A549 (cell line): ENCODE measurements around the gene MDC1.

Experiments used
- CBX2 ChIP-seq: fragments of 200-600 bp; sonication (generic); IDR thresholded peaks from 2 replicates; pipeline ENCODE4 v1.6.1; 2016; ENCODE audit warnings: low read depth, mild to moderate bottlenecking, borderline replicate concordance
- EP300 ChIP-seq, 2 experiments: fragments of >200 bp; sonication (Bioruptor Twin); formaldehyde crosslinking; IDR thresholded peaks; 2 replicates in 1 of 2; 3 replicates in 1 of 2; pipeline ENCODE4 v1.6.1; 2016 to 2017
- FOSB ChIP-seq: fragments of 250-450 bp; sonication (Bioruptor Pico); IDR thresholded peaks from 2 replicates; pipeline ENCODE4 v1.5.0; 2020; ENCODE audit warnings: mild to moderate bottlenecking, moderate library complexity
- FOSL2 ChIP-seq, 2 experiments: fragments of 450-650 bp in 1 of 2; fragments of >200 bp in 1 of 2; sonication (Bioruptor Twin) in 1 of 2; formaldehyde crosslinking; IDR thresholded peaks; 2 replicates each; pipeline versions ENCODE4 v1.5.0 to v1.6.1; 2016 to 2020; ENCODE audit warnings: mild to moderate bottlenecking in 1 of 2, moderate library complexity in 1 of 2
- HDAC2 ChIP-seq: fragments of 200-600 bp; sonication (generic); IDR thresholded peaks from 2 replicates; pipeline ENCODE4 v1.6.1; 2016
- POLR2A ChIP-seq: IDR thresholded peaks from 2 replicates; pipeline ENCODE4 v1.6.1; 2012; ENCODE audit warnings: mild to moderate bottlenecking, low read length
- TP53 ChIP-seq: fragments of 250-450 bp; sonication (Bioruptor Pico); IDR thresholded peaks from 2 replicates; pipeline ENCODE4 v1.5.0; 2021; ENCODE audit warnings: mild to moderate bottlenecking, moderate library complexity
- ZC3H11A ChIP-seq: fragments of 450-650 bp; IDR thresholded peaks from 2 replicates; pipeline ENCODE4 v1.6.1; 2014; ENCODE audit warnings: antibody characterized with exemption, mild to moderate bottlenecking
- ZFP36 ChIP-seq: fragments of 450-650 bp; IDR thresholded peaks from 2 replicates; pipeline ENCODE4 v1.6.1; 2014; ENCODE audit warnings: borderline replicate concordance; ENCODE audit not compliant: partially characterized antibody
- TF ChIP-seq, protein P1 (sequence below): fragments of >200 bp; sonication (Bioruptor Twin); formaldehyde crosslinking; IDR thresholded peaks from 3 replicates; pipeline ENCODE4 v1.5.1; 2016
- TF ChIP-seq, protein P2 (sequence below): fragments of 150-350 bp; IDR thresholded peaks from 2 replicates; pipeline ENCODE4 v1.6.1; 2014; ENCODE audit warnings: low read depth, mild to moderate bottlenecking, low read length

DNA sequence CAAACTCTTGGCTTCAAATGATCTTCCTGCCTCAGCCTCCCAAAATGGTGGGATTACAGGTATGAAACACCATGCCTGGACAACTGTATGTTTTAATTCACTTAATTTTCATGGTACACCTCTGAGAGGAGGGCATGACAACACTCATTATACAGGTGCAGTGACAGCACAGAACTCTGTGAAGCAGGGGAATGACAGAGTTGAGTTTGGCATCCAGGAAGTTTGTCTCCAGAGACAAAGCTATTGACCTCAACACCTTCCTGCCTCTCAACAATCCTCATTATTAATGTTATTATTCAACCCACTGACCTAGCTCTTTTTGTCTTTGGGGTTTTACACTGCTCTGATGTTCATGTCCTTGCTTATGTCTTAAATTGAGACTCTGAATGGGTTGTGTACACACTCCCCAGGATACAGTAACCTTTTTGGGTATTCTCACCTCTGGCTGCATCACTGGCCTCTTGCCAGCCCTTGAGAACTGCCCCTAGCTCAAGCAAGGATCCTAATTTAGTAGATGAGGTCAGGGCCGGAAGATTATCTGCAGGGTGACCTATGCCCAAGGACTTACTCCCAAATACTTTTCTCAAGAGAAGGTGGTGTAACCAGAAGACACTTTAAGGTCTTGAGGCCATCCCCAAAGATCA is 40.3 kb upstream of the MDC1 start:
- TF ChIP-seq ZC3H11A, result no peak
- no peak for TF ChIP-seq POLR2A
- no peak for TF ChIP-seq ZFP36
- no peak for TF ChIP-seq FOSL2 (IDR thresholded peaks at IDR 0.05)
- TF ChIP-seq FOSL2 (CRISPR knock-in tag; IDR thresholded peaks at IDR 0.05), result no peak
- TF ChIP-seq, protein P1, sequence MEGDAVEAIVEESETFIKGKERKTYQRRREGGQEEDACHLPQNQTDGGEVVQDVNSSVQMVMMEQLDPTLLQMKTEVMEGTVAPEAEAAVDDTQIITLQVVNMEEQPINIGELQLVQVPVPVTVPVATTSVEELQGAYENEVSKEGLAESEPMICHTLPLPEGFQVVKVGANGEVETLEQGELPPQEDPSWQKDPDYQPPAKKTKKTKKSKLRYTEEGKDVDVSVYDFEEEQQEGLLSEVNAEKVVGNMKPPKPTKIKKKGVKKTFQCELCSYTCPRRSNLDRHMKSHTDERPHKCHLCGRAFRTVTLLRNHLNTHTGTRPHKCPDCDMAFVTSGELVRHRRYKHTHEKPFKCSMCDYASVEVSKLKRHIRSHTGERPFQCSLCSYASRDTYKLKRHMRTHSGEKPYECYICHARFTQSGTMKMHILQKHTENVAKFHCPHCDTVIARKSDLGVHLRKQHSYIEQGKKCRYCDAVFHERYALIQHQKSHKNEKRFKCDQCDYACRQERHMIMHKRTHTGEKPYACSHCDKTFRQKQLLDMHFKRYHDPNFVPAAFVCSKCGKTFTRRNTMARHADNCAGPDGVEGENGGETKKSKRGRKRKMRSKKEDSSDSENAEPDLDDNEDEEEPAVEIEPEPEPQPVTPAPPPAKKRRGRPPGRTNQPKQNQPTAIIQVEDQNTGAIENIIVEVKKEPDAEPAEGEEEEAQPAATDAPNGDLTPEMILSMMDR, result no peak
- TF ChIP-seq HDAC2, result no peak
- no peak for TF ChIP-seq EP300 (IDR thresholded peaks at IDR 0.05)
- TF ChIP-seq, protein P2, sequence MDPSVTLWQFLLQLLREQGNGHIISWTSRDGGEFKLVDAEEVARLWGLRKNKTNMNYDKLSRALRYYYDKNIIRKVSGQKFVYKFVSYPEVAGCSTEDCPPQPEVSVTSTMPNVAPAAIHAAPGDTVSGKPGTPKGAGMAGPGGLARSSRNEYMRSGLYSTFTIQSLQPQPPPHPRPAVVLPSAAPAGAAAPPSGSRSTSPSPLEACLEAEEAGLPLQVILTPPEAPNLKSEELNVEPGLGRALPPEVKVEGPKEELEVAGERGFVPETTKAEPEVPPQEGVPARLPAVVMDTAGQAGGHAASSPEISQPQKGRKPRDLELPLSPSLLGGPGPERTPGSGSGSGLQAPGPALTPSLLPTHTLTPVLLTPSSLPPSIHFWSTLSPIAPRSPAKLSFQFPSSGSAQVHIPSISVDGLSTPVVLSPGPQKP, result no peak
- no peak for TF ChIP-seq CBX2
- TF ChIP-seq TP53 (CRISPR knock-in tag), result no peak
- no peak for TF ChIP-seq FOSB
